Middle frontal gyrus (tissue), 1 donor: ENCODE measurements around the gene RAB6B.

ENCODE experiments used
- DNase-seq: peaks from one replicate; pipeline ENCODE4 v3.0.0-alpha.2; 2015; ENCODE audit warnings: low spot score; ENCODE audit errors: extremely low spot score

The RAB6B gene

GRCh38 chr3:133896002-133896761 lies 500 bp upstream of the RAB6B start:
- DNase-seq = no peak

- DNase-seq = no peak
These were observed 1.1 kb downstream of the RAB6B start for GRCh38 chr3:133894353-133895207.

- no peak for DNase-seq
These were observed 1.9 kb downstream of the RAB6B start for GRCh38 chr3:133893683-133894352.

- DNase-seq = no peak
These were observed 3.0 kb downstream of the RAB6B start for GRCh38 chr3:133892541-133893231.

GRCh38 chr3:133891662-133892378 lies 3.9 kb downstream of the RAB6B start:
- no peak for DNase-seq

- no peak for DNase-seq
These were observed 4.6 kb downstream of the RAB6B start for GRCh38 chr3:133890972-133891644.

GRCh38 chr3:133890037-133890436 lies 5.6 kb downstream of the RAB6B start:
- DNase-seq = no peak

- no peak for DNase-seq
These were observed 6.8 kb downstream of the RAB6B start for GRCh38 chr3:133888726-133889340.

- no peak for DNase-seq
These were observed 7.6 kb downstream of the RAB6B start for GRCh38 chr3:133887803-133888703.

GRCh38 chr3:133887074-133887802 lies 8.4 kb downstream of the RAB6B start:
- no peak for DNase-seq

- no peak for DNase-seq
These were observed 9.5 kb downstream of the RAB6B start for GRCh38 chr3:133886031-133886722.

GRCh38 chr3:133884887-133885711 lies 10.6 kb downstream of the RAB6B start:
- no peak for DNase-seq

GRCh38 chr3:133884054-133884886 lies 11.4 kb downstream of the RAB6B start:
- DNase-seq = no peak

GRCh38 chr3:133883641-133884040 lies 12.0 kb downstream of the RAB6B start:
- DNase-seq = no peak

GRCh38 chr3:133882986-133883586 lies 12.6 kb downstream of the RAB6B start:
- DNase-seq = no peak
